ENCODE data around the gene PKDREJ. TPM values are rescaled to one million over a fixed set of nuclear protein-coding genes. Genes with fewer than 3 reads are reported as not detected.

Gene PKDREJ
- total RNA-seq, 2 experiments from 2014 or later: not detected

DNA sequence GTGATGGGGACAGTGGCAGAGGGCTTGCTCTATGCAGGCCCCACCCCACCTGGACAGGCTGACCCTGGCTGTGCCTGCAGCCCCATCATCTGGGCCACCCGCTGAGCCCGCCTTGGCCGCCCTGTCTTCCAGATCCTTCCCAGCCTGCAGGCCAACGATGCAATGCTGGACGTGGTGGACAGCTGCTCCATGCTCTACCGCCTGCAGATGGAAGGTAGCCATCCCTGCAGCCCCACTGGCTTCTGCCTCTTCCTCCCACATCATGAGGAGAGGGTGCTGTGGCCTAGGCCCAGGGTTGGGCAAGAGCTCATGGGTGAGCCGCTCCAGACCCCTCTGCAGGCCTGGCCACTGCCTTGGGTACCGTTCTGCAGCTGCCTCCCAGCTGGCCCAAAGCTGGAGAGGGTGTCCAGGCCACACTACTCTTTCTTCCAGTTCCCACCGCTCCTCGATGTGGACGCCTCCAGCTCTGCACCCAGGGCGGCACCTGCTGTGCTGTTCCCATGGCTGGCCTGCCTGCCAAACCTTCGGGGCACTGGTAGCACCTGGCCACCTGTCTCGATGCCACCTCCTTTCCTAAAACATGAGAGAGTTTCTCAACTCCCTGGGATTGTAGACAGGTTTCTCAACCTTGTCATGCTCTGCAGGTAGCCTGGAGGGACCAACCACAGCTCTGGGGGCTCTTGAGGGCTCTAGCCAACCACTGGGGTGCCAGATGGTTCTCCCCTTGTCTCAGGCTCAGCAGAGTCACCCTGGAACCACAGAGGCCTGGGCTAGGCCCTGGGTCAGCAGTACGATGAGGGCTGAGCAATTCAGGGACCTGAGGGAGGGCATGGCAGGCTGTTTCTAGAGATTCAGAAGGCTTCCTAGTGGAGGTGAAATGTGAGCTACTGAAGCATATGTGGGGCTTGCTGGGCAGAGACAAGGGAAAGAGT, 24.1 kb upstream of the PKDREJ start:
- H3K4me3 Mint-ChIP-seq: peak overlapping the region; percentile 83
- peaks cover 40% of the 10 kb centered on the region for H3K4me1 Mint-ChIP-seq
- H3K36me3 Mint-ChIP-seq: peaks cover 52% of the 10 kb centered on the region
- ATAC-seq (peak; percentile 7), DNase-seq (no peak)
- CTCF ChIA-PET: interaction anchor here (0.8 to 1.8 kb wide), 3 partner anchors 10 to 165 kb away, joined by 3 to 6 read pairs (median 4); partner anchors contain the start of genes GTSE1 and TTC38
- H3K27ac Mint-ChIP-seq: peak overlapping the region; percentile 96
- H3K9me3 Mint-ChIP-seq (ENCODE audit: low read depth): peaks cover under 1% of the 10 kb centered on the region
- no peaks in the 10 kb centered on the region for H3K27me3 Mint-ChIP-seq

DNA sequence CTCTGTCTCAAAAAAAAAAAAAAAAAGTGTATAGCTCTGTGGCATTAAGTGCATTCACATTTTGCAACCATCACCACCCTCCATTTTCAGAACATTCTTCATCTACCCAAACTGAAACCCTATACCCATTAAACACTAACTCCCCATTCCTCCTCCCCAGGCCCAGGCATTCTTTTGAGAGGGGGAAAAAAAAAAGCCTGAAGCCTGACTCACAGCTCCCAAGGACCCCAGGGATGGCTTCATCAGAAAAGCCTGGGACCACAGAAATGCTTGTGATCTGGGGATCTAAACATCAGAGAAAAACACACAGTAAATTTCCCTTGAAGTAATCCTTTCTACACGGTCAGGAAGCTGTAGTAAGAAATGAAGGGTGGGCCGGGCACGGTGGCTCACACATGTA, 22.9 kb upstream of the PKDREJ start:
- no peak for DNase-seq
- H3K36me3 Mint-ChIP-seq: peaks cover 51% of the 10 kb centered on the region
- no peaks in the 10 kb centered on the region for H3K27me3 Mint-ChIP-seq
- CTCF ChIA-PET: interaction anchor here (1.9 kb wide), 1 partner anchor 10 kb away, joined by 7 read pairs; the partner anchor contains the start of gene GTSE1
- H3K9me3 Mint-ChIP-seq (ENCODE audit: low read depth): no peaks in the 10 kb centered on the region
- no peak for ATAC-seq
- peak overlapping the region; percentile 9 for H3K4me3 Mint-ChIP-seq
- peak overlapping the region; percentile 72 for H3K27ac Mint-ChIP-seq
- peaks cover 44% of the 10 kb centered on the region for H3K4me1 Mint-ChIP-seq

DNA sequence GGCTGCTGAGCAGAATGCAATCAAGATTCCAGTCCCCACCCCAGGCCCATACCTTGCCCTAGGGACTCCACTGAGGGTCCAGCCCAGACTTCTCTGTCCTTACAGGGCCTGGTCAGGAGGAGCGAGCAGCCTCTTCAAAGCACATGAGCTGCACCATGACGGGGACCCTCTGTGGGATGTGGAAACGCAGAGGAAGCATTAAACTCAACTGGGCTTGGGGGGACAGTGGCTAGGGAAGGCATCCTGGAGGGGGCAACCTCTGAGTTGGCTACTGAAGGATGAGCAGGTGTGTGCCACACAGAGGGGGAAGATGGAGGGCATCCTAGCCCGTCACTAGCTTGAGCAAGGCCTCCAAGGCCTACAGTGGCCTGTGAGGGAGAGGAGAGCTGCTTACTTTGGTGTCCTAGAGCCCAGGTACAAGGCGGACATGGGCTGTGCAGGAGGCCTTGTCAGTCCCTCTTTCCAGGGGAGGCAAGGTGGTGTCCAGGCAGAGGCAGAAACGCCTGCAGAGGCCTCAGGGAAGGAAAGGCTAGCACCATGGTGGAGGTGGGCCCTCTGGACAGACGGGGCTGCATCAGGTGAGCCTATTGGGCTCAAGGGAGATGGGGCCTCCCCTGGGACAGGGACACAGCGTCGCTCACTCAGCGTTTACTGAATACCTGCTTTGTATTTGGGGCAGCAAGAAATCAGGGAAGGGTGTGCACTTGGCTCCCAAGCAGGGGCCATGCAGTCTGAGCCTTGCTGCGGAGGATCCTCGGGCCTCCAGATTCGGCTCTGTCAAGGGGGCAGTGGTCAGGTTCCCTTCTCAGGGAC, 18.9 kb upstream of the PKDREJ start:
- ATAC-seq: no peak
- no peaks in the 10 kb centered on the region for H3K27me3 Mint-ChIP-seq
- no peaks in the 10 kb centered on the region for H3K9me3 Mint-ChIP-seq (ENCODE audit: low read depth)
- DNase-seq: no peak
- H3K4me1 Mint-ChIP-seq: peaks cover 23% of the 10 kb centered on the region
- no peak overlapping the region for H3K4me3 Mint-ChIP-seq
- no peak overlapping the region for H3K27ac Mint-ChIP-seq
- CTCF ChIA-PET: no interaction called here
- peaks cover 48% of the 10 kb centered on the region for H3K36me3 Mint-ChIP-seq

- no peaks in the 10 kb centered on the region for H3K27me3 Mint-ChIP-seq
- peak overlapping the region; percentile 67 for H3K27ac Mint-ChIP-seq
- ATAC-seq (peak; percentile 80), DNase-seq (peak; percentile 69)
- no peak overlapping the region for H3K4me3 Mint-ChIP-seq
- peaks cover 50% of the 10 kb centered on the region for H3K36me3 Mint-ChIP-seq
- H3K9me3 Mint-ChIP-seq (ENCODE audit: low read depth): no peaks in the 10 kb centered on the region
- CTCF ChIA-PET: interaction anchor here (0.7 to 1.6 kb wide), 2 partner anchors 13 to 16 kb away, joined by 3 read pairs; partner anchors contain the start of genes GTSE1 and TTC38
- peaks cover 22% of the 10 kb centered on the region for H3K4me1 Mint-ChIP-seq
Measured at GRCh38 chr22:46280999-46281623, 18.0 kb upstream of the PKDREJ start.

- no peak overlapping the region for H3K4me3 Mint-ChIP-seq
- H3K27ac Mint-ChIP-seq: peak overlapping the region; percentile 67
- no peaks in the 10 kb centered on the region for H3K9me3 Mint-ChIP-seq (ENCODE audit: low read depth)
- H3K27me3 Mint-ChIP-seq: no peaks in the 10 kb centered on the region
- peaks cover 50% of the 10 kb centered on the region for H3K36me3 Mint-ChIP-seq
- ATAC-seq (no peak), DNase-seq (no peak)
- H3K4me1 Mint-ChIP-seq: peaks cover 27% of the 10 kb centered on the region
- CTCF ChIA-PET: interaction anchor here (0.7 to 1.6 kb wide), 2 partner anchors 13 to 16 kb away, joined by 3 read pairs; partner anchors contain the start of genes GTSE1 and TTC38
Measured at GRCh38 chr22:46280063-46280817, 17.1 kb upstream of the PKDREJ start.

GRCh38 chr22:46278656-46279645, 15.8 kb upstream of the PKDREJ start:
- Mint-ChIP-seq H3K9me3 (ENCODE audit: low read depth) (no peaks in the 10 kb centered on the region), H3K4me1 (peaks cover 27% of the 10 kb centered on the region), H3K27me3 (no peaks in the 10 kb centered on the region), H3K4me3 (no peak overlapping the region), H3K27ac (no peak overlapping the region), H3K36me3 (peaks cover 48% of the 10 kb centered on the region)
- no peak for ATAC-seq
- DNase-seq: no peak
- CTCF ChIA-PET: interaction anchor here (1.1 kb wide), 1 partner anchor 36 kb away, joined by 3 read pairs; no protein-coding TSS in a partner anchor

DNA sequence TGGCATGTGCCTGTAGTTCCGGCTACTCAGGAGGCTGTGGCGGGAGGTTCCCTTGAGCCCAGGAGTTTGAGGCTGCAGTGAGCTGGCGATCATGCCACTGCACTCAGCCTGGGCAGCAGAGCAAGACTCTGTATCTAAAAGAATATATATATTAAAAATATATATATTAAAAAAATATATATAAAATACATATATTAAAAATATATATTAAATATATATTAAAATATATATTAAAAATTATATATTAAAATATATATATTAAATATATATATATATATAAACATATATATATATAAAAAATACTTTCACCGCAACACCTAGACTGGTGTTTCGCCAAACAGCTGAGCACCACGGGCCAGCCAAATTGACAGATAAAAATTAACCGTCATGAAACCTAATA, 13.4 kb upstream of the PKDREJ start:
- Mint-ChIP-seq H3K4me3 (no peak overlapping the region), H3K36me3 (peaks cover 45% of the 10 kb centered on the region), H3K4me1 (peaks cover 25% of the 10 kb centered on the region), H3K27ac (no peak overlapping the region), H3K27me3 (no peaks in the 10 kb centered on the region), H3K9me3 (ENCODE audit: low read depth) (no peaks in the 10 kb centered on the region)
- CTCF ChIA-PET: interaction anchor here (1.1 to 2.5 kb wide), 3 partner anchors 12 to 155 kb away, joined by 3 to 8 read pairs (median 6); partner anchors contain the start of gene CDPF1
- DNase-seq (no peak), ATAC-seq (no peak)

DNA sequence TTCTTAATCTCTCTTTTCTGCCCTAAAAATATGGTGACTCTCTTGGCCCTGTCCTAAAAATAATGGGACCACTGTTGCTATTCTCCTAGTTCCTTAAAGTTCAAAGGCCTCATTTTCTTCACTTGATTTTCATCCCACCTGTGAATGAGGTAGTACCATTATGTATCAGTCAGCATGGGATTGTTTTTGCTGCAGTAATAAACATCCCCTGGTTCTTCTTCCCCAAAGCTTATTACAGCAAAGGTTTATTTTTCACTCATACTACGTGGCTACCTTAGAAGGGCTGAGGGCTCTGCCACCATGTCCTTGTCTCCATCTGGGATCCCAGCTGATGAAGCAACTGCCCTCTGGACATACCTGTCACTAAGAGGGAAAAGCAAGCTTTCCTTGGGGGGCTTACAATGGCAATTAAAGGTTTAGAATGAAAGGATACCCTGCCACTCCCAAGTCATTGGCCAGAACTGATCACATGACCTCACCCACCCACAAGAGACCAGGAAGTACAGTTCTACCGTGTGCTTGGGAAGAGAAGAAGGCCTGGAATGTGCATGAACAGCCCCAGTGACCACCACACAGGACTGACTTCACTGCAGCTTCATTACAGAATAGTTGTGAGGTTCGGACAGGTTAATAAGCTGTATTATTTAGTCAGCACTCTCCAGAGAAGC, 12.4 kb upstream of the PKDREJ start:
- no peak for ATAC-seq
- Mint-ChIP-seq H3K9me3 (ENCODE audit: low read depth) (no peaks in the 10 kb centered on the region), H3K27me3 (no peaks in the 10 kb centered on the region), H3K4me3 (no peak overlapping the region), H3K27ac (no peak overlapping the region), H3K4me1 (peaks cover 15% of the 10 kb centered on the region), H3K36me3 (peaks cover 45% of the 10 kb centered on the region)
- CTCF ChIA-PET: interaction anchor here (2.5 kb wide), 1 partner anchor 154 kb away, joined by 8 read pairs; no protein-coding TSS in a partner anchor
- no peak for DNase-seq

GRCh38 chr22:46274381-46274780, 11.2 kb upstream of the PKDREJ start:
- Mint-ChIP-seq H3K27ac (no peak overlapping the region), H3K4me1 (peaks cover 17% of the 10 kb centered on the region), H3K9me3 (ENCODE audit: low read depth) (no peaks in the 10 kb centered on the region), H3K4me3 (no peak overlapping the region), H3K27me3 (no peaks in the 10 kb centered on the region), H3K36me3 (peaks cover 47% of the 10 kb centered on the region)
- no peak for ATAC-seq
- DNase-seq: no peak
- CTCF ChIA-PET: no interaction called here

DNA sequence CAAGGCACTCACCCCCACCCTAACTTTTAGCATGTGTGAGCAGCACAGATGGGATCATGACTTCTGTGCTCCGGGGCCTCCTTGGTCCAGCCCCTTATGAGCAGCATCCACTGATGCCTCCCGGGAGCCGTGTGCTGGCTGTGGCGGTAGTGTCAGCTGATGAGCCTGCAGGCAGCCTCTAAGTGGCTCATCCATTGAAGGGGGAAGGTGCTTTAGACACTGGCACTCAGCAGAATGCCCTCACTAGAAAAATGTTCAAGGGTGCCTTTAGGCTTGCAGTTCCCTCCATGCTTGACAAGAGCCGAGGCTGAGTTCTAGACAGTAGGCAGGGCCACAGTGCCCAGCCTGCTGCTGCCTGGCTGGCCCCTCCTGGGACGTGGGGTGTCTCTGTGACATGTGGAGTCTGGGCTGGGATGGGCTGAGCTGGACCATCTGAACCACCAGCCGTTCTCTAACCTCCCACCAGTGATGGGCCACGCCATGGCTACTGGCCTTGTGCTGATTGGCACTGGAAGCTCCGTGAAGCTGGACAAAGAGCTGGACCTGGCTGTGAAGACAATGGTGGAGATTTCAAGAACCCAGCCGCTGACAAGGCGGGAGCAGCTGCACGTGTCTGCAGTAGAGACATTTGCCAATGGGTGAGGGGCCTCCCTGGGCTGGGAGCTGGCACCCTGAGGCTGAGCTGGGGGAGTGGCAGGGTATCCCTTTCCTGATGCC, 10.4 kb upstream of the PKDREJ start:
- H3K9me3 Mint-ChIP-seq (ENCODE audit: low read depth): no peaks in the 10 kb centered on the region
- H3K27me3 Mint-ChIP-seq: no peaks in the 10 kb centered on the region
- H3K4me1 Mint-ChIP-seq: peaks cover 21% of the 10 kb centered on the region
- no peak for DNase-seq
- CTCF ChIA-PET: no interaction called here
- ATAC-seq: no peak
- no peak overlapping the region for H3K4me3 Mint-ChIP-seq
- H3K27ac Mint-ChIP-seq: no peak overlapping the region
- H3K36me3 Mint-ChIP-seq: peaks cover 42% of the 10 kb centered on the region
